HG03175 (cell line): Measurements from ENCODE around the gene USP17L20.
"Not testable (repeated sequence)": the region's sequence is repeated elsewhere in the genome, so short reads cannot be mapped to it uniquely, and the experiment has no call there.

Experiments used
- ATAC-seq: cut with Tn5 transposase; IDR thresholded peaks from one replicate; pipeline ENCODE4 v1.9.1; 2021; ENCODE audit warnings: mild to moderate bottlenecking, moderate library complexity; ENCODE audit not compliant: unreplicated experiment

USP17L20 gene, protein sequence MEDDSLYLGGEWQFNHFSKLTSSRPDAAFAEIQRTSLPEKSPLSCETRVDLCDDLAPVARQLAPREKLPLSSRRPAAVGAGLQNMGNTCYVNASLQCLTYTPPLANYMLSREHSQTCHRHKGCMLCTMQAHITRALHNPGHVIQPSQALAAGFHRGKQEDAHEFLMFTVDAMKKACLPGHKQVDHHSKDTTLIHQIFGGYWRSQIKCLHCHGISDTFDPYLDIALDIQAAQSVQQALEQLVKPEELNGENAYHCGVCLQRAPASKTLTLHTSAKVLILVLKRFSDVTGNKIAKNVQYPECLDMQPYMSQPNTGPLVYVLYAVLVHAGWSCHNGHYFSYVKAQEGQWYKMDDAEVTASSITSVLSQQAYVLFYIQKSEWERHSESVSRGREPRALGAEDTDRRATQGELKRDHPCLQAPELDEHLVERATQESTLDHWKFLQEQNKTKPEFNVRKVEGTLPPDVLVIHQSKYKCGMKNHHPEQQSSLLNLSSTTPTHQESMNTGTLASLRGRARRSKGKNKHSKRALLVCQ

DNA sequence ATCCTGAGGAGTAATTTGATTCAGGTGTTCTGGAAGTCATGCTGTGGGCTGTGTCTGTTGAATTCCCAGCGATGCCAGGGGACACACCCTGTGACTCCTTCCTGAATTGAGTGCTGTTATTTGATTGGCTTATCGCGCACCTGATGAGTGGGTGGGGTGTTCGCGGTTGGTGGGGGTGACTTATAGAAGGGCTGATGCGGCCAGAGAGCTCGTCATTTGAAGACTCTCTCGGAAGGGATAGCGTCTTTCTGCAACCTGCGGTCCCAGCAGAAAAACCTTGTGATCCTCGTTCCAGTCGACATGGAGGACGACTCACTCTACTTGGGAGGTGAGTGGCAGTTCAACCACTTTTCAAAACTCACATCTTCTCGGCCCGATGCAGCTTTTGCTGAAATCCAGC, at the start of gene USP17L20:
USP17L20 (plus strand) TSS at position 301 of the 400 bp plus-strand sequence; CDS start at position 301, 0 bp downstream.
- ATAC-seq: not testable (repeated sequence)

- ATAC-seq: not testable (repeated sequence)
Observed at GRCh38 chr4:9210357-9210756, 47.6 kb upstream of the USP17L20 start, which contains the start of gene USP17L10. USP17L10 (plus strand) TSS chr4:9210657; CDS start chr4:9210657, 0 bp downstream.

DNA sequence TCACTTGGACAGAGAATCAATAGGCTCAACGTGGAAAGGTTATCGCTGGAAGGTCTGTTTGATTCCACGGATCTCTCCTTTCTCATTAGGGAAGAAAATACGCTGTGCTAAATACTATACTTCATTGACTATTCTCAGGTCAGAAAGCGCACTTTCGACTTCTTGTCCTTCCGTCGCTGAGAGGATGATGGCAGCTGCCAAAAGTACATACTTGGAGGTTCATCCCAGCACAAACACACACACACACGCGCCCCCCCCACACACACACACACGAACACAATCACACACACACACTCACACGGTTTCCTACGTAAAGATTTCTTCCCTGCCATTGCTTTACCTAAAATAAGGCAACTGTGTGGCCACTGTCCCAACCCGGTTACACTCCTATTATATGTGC, 43.2 kb upstream of the USP17L20 start:
- not testable (repeated sequence) for ATAC-seq

- ATAC-seq: not testable (repeated sequence)
Observed at GRCh38 chr4:9215105-9215504, 42.8 kb upstream of the USP17L20 start, which contains the start of gene USP17L11. USP17L11 (plus strand) TSS chr4:9215405; CDS start chr4:9215405, 0 bp downstream.

GRCh38 chr4:9219852-9220251, 38.1 kb upstream of the USP17L20 start, which contains the start of gene USP17L12:
USP17L12 (plus strand) TSS chr4:9220152; CDS start chr4:9220152, 0 bp downstream.
- not testable (repeated sequence) for ATAC-seq

- not testable (repeated sequence) for ATAC-seq
Observed at GRCh38 chr4:9224596-9224995, 33.3 kb upstream of the USP17L20 start, which contains the start of gene USP17L13. USP17L13 (plus strand) TSS chr4:9224896; CDS start chr4:9224896, 0 bp downstream.

DNA sequence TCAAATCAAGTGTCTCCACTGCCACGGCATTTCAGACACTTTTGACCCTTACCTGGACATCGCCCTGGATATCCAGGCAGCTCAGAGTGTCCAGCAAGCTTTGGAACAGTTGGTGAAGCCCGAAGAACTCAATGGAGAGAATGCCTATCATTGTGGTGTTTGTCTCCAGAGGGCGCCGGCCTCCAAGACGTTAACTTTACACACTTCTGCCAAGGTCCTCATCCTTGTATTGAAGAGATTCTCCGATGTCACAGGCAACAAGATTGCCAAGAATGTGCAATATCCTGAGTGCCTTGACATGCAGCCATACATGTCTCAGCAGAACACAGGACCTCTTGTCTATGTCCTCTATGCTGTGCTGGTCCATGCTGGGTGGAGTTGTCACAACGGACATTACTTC, 27.7 kb upstream of the USP17L20 start:
- ATAC-seq: not testable (repeated sequence)

DNA sequence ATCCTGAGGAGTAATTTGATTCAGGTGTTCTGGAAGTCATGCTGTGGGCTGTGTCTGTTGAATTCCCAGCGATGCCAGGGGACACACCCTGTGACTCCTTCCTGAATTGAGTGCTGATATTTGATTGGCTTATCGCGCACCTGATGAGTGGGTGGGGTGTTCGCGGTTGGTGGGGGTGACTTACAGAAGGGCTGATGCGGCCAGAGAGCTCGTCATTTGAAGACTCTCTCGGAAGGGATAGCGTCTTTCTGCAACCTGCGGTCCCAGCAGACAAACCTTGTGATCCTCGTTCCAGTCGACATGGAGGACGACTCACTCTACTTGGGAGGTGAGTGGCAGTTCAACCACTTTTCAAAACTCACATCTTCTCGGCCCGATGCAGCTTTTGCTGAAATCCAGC, 23.8 kb upstream of the USP17L20 start, which contains the start of gene USP17L15:
USP17L15 (plus strand) TSS at position 301 of the 400 bp plus-strand sequence; CDS start at position 301, 0 bp downstream.
- ATAC-seq: not testable (repeated sequence)

DNA sequence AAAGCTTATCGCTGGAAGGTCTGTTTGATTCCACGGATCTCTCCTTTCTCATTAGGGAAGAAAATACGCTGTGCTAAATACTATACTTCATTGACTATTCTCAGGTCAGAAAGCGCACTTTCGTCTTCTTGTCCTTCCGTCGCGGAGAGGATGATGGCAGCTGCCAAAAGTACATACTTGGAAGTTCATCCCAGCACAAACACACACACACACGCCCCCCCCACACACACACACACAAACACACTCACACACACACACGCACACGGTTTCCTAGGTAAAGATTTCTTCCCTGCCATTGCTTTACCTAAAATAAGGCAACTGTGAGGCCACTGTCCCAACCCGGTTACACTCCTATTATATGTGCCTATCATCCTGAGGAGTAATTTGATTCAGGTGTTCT, 19.5 kb upstream of the USP17L20 start:
- not testable (repeated sequence) for ATAC-seq

GRCh38 chr4:9243579-9243978, 14.3 kb upstream of the USP17L20 start, which contains the start of gene USP17L17:
USP17L17 (plus strand) TSS chr4:9243879; CDS start chr4:9243879, 0 bp downstream.
- ATAC-seq: not testable (repeated sequence)

GRCh38 chr4:9247953-9248680, 9.8 kb upstream of the USP17L20 start, which contains the start of gene USP17L18:
USP17L18 (plus strand) TSS chr4:9248630; CDS start chr4:9248630, 0 bp downstream.
- not testable (repeated sequence) for ATAC-seq

GRCh38 chr4:9253078-9253477, 4.8 kb upstream of the USP17L20 start, which contains the start of gene USP17L19:
USP17L19 (plus strand) TSS chr4:9253378; CDS start chr4:9253378, 0 bp downstream.
- not testable (repeated sequence) for ATAC-seq

DNA sequence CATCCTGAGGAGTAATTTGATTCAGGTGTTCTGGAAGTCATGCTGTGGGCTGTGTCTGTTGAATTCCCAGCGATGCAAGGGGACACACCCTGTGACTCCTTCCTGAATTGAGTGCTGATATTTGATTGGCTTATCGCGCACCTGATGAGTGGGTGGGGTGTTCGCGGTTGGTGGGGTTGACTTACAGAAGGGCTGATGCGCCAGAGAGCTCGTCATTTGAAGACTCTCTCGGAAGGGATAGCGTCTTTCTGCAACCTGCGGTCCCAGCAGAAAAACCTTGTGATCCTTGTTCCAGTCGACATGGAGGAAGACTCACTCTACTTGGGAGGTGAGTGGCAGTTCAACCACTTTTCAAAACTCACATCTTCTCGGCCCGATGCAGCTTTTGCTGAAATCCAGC, 4.6 kb downstream of the USP17L20 start, which contains the start of gene USP17L21:
USP17L21 (plus strand) TSS at position 301 of the 400 bp plus-strand sequence; CDS start at position 301, 0 bp downstream.
- ATAC-seq: not testable (repeated sequence)

DNA sequence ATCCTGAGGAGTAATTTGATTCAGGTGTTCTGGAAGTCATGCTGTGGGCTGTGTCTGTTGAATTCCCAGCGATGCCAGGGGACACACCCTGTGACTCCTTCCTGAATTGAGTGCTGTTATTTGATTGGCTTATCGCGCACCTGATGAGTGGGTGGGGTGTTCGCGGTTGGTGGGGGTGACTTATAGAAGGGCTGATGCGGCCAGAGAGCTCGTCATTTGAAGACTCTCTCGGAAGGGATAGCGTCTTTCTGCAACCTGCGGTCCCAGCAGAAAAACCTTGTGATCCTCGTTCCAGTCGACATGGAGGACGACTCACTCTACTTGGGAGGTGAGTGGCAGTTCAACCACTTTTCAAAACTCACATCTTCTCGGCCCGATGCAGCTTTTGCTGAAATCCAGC, 9.4 kb downstream of the USP17L20 start, which contains the start of gene USP17L22:
USP17L22 (plus strand) TSS at position 301 of the 400 bp plus-strand sequence; CDS start at position 301, 0 bp downstream.
- not testable (repeated sequence) for ATAC-seq

GRCh38 chr4:9271719-9272118, 13.8 kb downstream of the USP17L20 start:
- not testable (repeated sequence) for ATAC-seq
